ENCODE measurements around the gene FAM219B.
"Not testable (repeated sequence)": the region's sequence is repeated elsewhere in the genome, so short reads cannot be mapped to it uniquely, and the experiment has no call there.

Gene FAM219B

GRCh38 chr15:74902295-74903075, 4.2 kb downstream of the FAM219B start:
- TF ChIP-seq CTCF (IDR thresholded peaks at IDR 0.05; ENCODE audit: insufficient read depth, low read length, poor library complexity, severe bottlenecking) = no peak
- Histone ChIP-seq H3K27me3 (replicated peaks; ENCODE audit: control insufficient read depth, insufficient read depth, low read length) (no peaks in the 10 kb centered on the region), H3K4me3 (replicated peaks; ENCODE audit: low read depth, low read length) (no peak overlapping the region), H3K36me3 (ENCODE audit: control insufficient read depth, insufficient read depth, low read length) (peaks cover 24% of the 10 kb centered on the region)
- no peak for DNase-seq (ENCODE audit: extremely low read depth, insufficient read length)

- H3K27me3 ChIP-seq (replicated peaks; ENCODE audit: control insufficient read depth, insufficient read depth, low read length) = no peaks in the 10 kb centered on the region
- peak; percentile 89 for TF ChIP-seq CTCF (IDR thresholded peaks at IDR 0.05; ENCODE audit: insufficient read depth, low read length, poor library complexity, severe bottlenecking)
- no peak for DNase-seq (ENCODE audit: extremely low read depth, insufficient read length)
- H3K4me3 ChIP-seq (replicated peaks; ENCODE audit: low read depth, low read length) = no peak overlapping the region
- H3K36me3 ChIP-seq (ENCODE audit: control insufficient read depth, insufficient read depth, low read length) = peaks cover 28% of the 10 kb centered on the region
Observed at GRCh38 chr15:74901612-74902063, 5.0 kb downstream of the FAM219B start.

GRCh38 chr15:74897300-74897701, 9.3 kb downstream of the FAM219B start:
- peaks cover 34% of the 10 kb centered on the region for H3K36me3 ChIP-seq (ENCODE audit: control insufficient read depth, insufficient read depth, low read length)
- DNase-seq (ENCODE audit: extremely low read depth, insufficient read length) = no peak

GRCh38 chr15:74896316-74896715, 10.3 kb downstream of the FAM219B start:
- Histone ChIP-seq H3K27me3 (replicated peaks; ENCODE audit: control insufficient read depth, insufficient read depth, low read length) (no peaks in the 10 kb centered on the region), H3K36me3 (ENCODE audit: control insufficient read depth, insufficient read depth, low read length) (peaks cover 35% of the 10 kb centered on the region), H3K4me3 (replicated peaks; ENCODE audit: low read depth, low read length) (no peak overlapping the region)
- no peak for TF ChIP-seq CTCF (IDR thresholded peaks at IDR 0.05; ENCODE audit: insufficient read depth, low read length, poor library complexity, severe bottlenecking)
- DNase-seq (ENCODE audit: extremely low read depth, insufficient read length) = no peak

More at GRCh38 chr15:74897300-74897701, 9.3 kb downstream of the FAM219B start:
- H3K4me3 ChIP-seq (replicated peaks; ENCODE audit: low read depth, low read length) = no peak overlapping the region
- no peak for TF ChIP-seq CTCF (IDR thresholded peaks at IDR 0.05; ENCODE audit: insufficient read depth, low read length, poor library complexity, severe bottlenecking)
- H3K27me3 ChIP-seq (replicated peaks; ENCODE audit: control insufficient read depth, insufficient read depth, low read length) = no peaks in the 10 kb centered on the region

GRCh38 chr15:74895830-74896229, 10.8 kb downstream of the FAM219B start:
- no peak for DNase-seq (ENCODE audit: extremely low read depth, insufficient read length)
- Histone ChIP-seq H3K4me3 (replicated peaks; ENCODE audit: low read depth, low read length) (no peak overlapping the region), H3K27me3 (replicated peaks; ENCODE audit: control insufficient read depth, insufficient read depth, low read length) (no peaks in the 10 kb centered on the region), H3K36me3 (ENCODE audit: control insufficient read depth, insufficient read depth, low read length) (peaks cover 35% of the 10 kb centered on the region)
- TF ChIP-seq CTCF (IDR thresholded peaks at IDR 0.05; ENCODE audit: insufficient read depth, low read length, poor library complexity, severe bottlenecking) = no peak

- peaks cover 25% of the 10 kb centered on the region for H3K36me3 ChIP-seq (ENCODE audit: control insufficient read depth, insufficient read depth, low read length)
- DNase-seq (ENCODE audit: extremely low read depth, insufficient read length); H3K4me3 ChIP-seq (replicated peaks; ENCODE audit: low read depth, low read length); H3K27me3 ChIP-seq (replicated peaks; ENCODE audit: control insufficient read depth, insufficient read depth, low read length): not testable (repeated sequence)
Observed at GRCh38 chr15:74894383-74894782, 12.3 kb downstream of the FAM219B start.

Measured in GM06990 (cell line).